GM12891 (cell line): Measurements from ENCODE around the gene TMEM132D.
A peak's percentile ranks its signal among the peaks of the same experiment; 100 is the strongest.

Source experiments
- DNase-seq: peaks from one replicate; pipeline ENCODE4 v3.0.0; 2011; ENCODE audit warnings: low spot score; ENCODE audit not compliant: insufficient read length
- FAIRE-seq: peaks from 2 replicates; lab custom pipeline; 2011; peaks lifted over from hg19 to GRCh38; lab: Jason Lieb, UNC
- PAX5 ChIP-seq: IDR thresholded peaks from 2 replicates; pipeline ENCODE4 v1.6.1; 2011; ENCODE audit warnings: low read length, moderate library complexity, mild to moderate bottlenecking; ENCODE audit not compliant: insufficient read depth, severe bottlenecking
- POLR2A ChIP-seq: IDR thresholded peaks from 2 replicates; pipeline ENCODE4 v1.6.1; 2011; ENCODE audit warnings: low read depth, low read length, control low read depth
- POLR2AphosphoS5 ChIP-seq: IDR thresholded peaks from 2 replicates; pipeline ENCODE4 v1.6.1; 2011; ENCODE audit warnings: low read depth, low read length, control low read depth
- POU2F2 ChIP-seq: IDR thresholded peaks from 2 replicates; pipeline ENCODE4 v1.6.1; 2011; ENCODE audit warnings: low read depth, mild to moderate bottlenecking, control low read depth, low read length, moderate library complexity
- SPI1 ChIP-seq: IDR thresholded peaks from 2 replicates; pipeline ENCODE4 v1.6.1; 2011; ENCODE audit warnings: low read depth, low read length, control low read depth
- TAF1 ChIP-seq: IDR thresholded peaks from 2 replicates; pipeline ENCODE4 v1.6.1; 2011; ENCODE audit warnings: low read depth, low read length, control low read depth

Gene TMEM132D

GRCh38 chr12:129084875-129085826 is 818.7 kb downstream of the TMEM132D start:
- DNase-seq: no peak
- no peak for TF ChIP-seq PAX5
- no peak for TF ChIP-seq TAF1
- TF ChIP-seq POU2F2: no peak
- TF ChIP-seq SPI1: no peak
- no peak for TF ChIP-seq POLR2A
- TF ChIP-seq POLR2AphosphoS5: no peak
- no peak for FAIRE-seq

- DNase-seq: no peak
- TF ChIP-seq POLR2A: no peak
- no peak for TF ChIP-seq POU2F2
- FAIRE-seq: no peak
Measured at GRCh38 chr12:129083121-129083840, 820.5 kb downstream of the TMEM132D start.

- FAIRE-seq (no peak), DNase-seq (no peak)
- no peak for TF ChIP-seq PAX5
- no peak for TF ChIP-seq POLR2A
- TF ChIP-seq TAF1: no peak
- TF ChIP-seq POU2F2: no peak
- no peak for TF ChIP-seq POLR2AphosphoS5
- no peak for TF ChIP-seq SPI1
Measured at GRCh38 chr12:129082441-129082840, 821.4 kb downstream of the TMEM132D start.

GRCh38 chr12:129081755-129082250 is 822.0 kb downstream of the TMEM132D start:
- FAIRE-seq: no peak
- TF ChIP-seq SPI1 (no peak), PAX5 (no peak), TAF1 (no peak)
- DNase-seq: no peak

GRCh38 chr12:129080821-129081220 is 823.0 kb downstream of the TMEM132D start:
- DNase-seq (no peak), FAIRE-seq (no peak)
- no peak for TF ChIP-seq POLR2AphosphoS5
- no peak for TF ChIP-seq PAX5
- TF ChIP-seq SPI1: no peak
- TF ChIP-seq POLR2A: no peak
- TF ChIP-seq TAF1: no peak
- TF ChIP-seq POU2F2: no peak

- no peak for FAIRE-seq
- TF ChIP-seq SPI1: no peak
- TF ChIP-seq POLR2A: no peak
- no peak for TF ChIP-seq TAF1
- TF ChIP-seq POU2F2: no peak
- no peak for TF ChIP-seq POLR2AphosphoS5
- TF ChIP-seq PAX5: no peak
Measured at GRCh38 chr12:129080391-129080790, 823.4 kb downstream of the TMEM132D start.

GRCh38 chr12:129079719-129080118 is 824.1 kb downstream of the TMEM132D start:
- TF ChIP-seq POLR2A (no peak), POU2F2 (no peak), POLR2AphosphoS5 (no peak), SPI1 (peak; percentile 69), TAF1 (no peak), PAX5 (no peak)
- DNase-seq (no peak), FAIRE-seq (no peak)

More at GRCh38 chr12:129080391-129080790, 823.4 kb downstream of the TMEM132D start:
- DNase-seq: no peak

GRCh38 chr12:129076441-129077320 is 827.1 kb downstream of the TMEM132D start:
- FAIRE-seq (no peak), DNase-seq (no peak)
- TF ChIP-seq POU2F2 (no peak), TAF1 (no peak), POLR2AphosphoS5 (no peak), PAX5 (no peak), POLR2A (no peak), SPI1 (no peak)

GRCh38 chr12:129075460-129076208 is 828.2 kb downstream of the TMEM132D start:
- TF ChIP-seq POLR2AphosphoS5 (no peak), PAX5 (no peak), SPI1 (no peak), POU2F2 (no peak), POLR2A (no peak), TAF1 (no peak)
- no peak for DNase-seq
- FAIRE-seq: no peak
